GM21576 (cell line): Measurements from ENCODE around the gene RAB40A.

Source experiments
- ATAC-seq: cut with Tn5 transposase; IDR thresholded peaks from one replicate; pipeline ENCODE4 v1.9.1; 2021; ENCODE audit warnings: mild to moderate bottlenecking, moderate library complexity; ENCODE audit not compliant: unreplicated experiment

The RAB40A gene, protein sequence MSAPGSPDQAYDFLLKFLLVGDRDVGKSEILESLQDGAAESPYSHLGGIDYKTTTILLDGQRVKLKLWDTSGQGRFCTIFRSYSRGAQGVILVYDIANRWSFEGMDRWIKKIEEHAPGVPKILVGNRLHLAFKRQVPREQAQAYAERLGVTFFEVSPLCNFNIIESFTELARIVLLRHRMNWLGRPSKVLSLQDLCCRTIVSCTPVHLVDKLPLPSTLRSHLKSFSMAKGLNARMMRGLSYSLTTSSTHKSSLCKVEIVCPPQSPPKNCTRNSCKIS

DNA sequence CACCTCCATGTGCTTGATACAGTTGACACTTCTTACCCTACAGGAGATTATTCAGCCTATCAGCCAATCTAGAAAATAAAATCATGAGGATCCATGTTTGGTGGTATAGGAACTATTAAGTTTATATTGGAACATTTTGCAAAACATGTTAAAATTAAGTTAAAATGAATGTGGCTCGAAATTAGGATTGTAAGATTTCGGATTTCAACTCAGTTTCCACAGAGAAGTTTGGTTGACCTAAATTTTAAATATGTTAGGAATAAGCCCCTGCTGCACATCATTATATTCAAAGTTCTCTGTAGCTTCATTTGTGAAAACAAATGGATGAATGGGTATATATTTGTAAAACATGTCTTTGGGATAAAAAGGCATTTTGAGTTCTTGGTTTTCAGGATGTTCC is at the start of gene RAB40A:
TSS of gene RAB40A (minus strand) at position 101 of the 400 bp plus-strand sequence. CDS start 18,733 bp downstream, outside the sequence.
- ATAC-seq = no peak

- no peak for ATAC-seq
Observed at GRCh38 chrX:103565752-103566151, 46.5 kb upstream of the RAB40A start.

GRCh38 chrX:103565197-103565596 is 45.9 kb upstream of the RAB40A start:
- no peak for ATAC-seq

- ATAC-seq = no peak
Observed at GRCh38 chrX:103562801-103563200, 43.5 kb upstream of the RAB40A start.

GRCh38 chrX:103560256-103560655 is 41.0 kb upstream of the RAB40A start:
- no peak for ATAC-seq

GRCh38 chrX:103556963-103557612 is 37.8 kb upstream of the RAB40A start:
- ATAC-seq = no peak

DNA sequence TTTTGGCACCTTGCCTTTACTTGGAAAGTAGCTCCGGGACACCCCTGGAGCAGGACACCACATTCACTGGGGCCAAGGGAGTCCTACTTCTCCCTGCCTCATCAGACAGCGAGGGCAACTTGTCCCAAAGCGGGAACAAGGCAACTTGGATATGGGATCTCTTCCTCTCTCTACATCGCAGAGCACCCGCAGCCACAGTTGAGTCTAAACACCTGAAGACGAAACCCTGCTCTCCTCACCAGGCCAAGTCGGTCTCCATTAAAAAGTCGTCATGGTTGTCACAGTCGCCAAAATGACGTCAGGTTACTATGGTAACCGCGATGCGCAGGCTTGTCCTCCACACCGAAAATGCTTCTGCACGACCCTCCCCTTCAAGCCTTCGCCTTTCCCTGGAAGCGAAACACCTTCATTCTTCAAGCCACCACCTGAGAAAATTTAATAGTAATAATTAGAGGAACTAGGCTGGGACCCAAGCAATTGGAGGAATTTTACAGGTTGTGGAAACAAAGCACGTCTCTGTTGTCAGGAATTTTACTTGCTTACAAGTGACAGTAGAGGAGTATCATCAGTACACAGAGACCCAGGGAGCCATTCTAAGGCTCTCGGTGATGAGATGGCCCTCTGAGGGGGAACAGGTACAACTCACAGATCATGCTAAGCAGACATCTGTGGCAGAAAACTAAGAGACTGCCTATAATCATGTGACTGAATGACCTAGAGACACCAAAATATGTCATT is 35.6 kb upstream of the RAB40A start:
- ATAC-seq = peak; percentile 95

DNA sequence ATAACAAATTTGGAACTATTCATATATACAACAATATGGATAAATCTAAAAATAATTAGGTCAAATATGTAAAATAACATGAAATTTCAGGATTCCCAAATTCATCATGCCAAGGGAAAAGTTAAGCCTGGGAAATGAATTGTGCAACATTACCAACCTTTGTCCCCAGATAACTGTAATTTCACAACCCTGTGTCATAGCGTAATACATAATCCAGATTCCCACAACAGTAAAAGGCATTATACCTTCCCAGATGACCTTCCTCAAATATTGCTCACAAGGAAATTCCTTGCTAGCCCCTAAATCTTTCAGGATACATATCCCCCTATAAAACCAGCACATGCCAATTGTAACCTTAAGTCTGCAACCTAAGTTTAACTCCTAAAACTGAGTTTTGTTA is 32.9 kb upstream of the RAB40A start:
- ATAC-seq = no peak

GRCh38 chrX:103550415-103551051 is 31.2 kb upstream of the RAB40A start:
- no peak for ATAC-seq

GRCh38 chrX:103549916-103550315 is 30.6 kb upstream of the RAB40A start:
- ATAC-seq = no peak

DNA sequence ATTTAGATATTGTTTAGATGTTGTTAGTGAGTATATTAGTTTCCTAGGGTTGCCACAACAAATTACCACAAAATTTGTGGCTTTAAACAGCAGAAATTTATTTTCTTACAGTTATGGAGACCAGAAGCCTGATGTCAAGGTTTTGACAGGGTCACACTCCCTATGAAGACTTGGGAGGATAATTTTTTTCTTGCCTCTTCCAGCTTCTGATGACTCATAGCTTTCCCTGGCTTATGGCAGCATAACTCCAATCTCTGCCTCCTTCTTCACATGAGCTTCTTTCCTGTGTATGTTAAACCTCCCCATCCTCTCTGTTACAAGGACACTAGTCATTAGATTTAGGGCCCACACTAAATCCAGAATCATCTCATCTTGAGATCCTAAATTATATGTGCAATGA is 20.9 kb upstream of the RAB40A start:
- ATAC-seq = no peak

DNA sequence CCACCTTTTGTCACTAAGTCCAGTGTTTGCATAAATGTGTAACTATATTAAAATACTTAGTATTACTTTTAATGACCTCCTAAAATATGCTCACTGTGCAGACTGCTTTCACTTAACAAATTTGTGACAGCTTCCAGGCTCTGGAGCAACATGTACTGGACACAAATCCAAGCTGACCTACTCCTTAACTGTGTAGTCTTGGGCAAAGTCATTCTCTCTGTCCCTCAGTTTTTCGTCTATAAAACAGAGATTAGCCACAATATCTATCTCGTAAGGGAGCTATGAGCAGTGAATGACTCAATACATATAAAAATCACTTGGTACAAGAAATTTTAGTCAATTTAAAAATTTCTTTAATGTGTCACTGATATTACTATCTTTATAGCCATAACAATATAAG is 20.4 kb upstream of the RAB40A start:
- ATAC-seq = no peak

DNA sequence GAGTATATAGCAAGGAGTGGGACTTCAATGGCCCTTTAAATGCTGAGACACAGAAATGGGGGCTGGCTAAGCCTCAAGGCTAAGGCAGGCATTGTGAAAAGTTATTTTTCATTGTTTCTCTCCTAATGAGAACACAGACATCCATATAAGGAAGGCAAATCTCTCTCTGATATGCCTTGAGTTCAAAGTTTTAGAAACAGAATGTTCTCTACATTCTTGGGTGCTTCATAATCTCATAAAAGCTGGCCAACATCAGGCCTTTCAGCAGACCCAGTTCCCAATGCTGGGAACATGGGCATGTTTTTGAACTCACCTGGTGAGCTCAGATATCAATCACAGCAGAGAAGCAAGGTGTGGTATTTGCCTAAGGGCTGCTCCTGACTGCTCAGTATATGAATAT is 19.4 kb upstream of the RAB40A start:
- ATAC-seq = no peak

GRCh38 chrX:103537871-103538387 is 18.6 kb upstream of the RAB40A start:
- no peak for ATAC-seq

GRCh38 chrX:103536732-103537131 is 17.4 kb upstream of the RAB40A start:
- no peak for ATAC-seq

- ATAC-seq = no peak
Observed at GRCh38 chrX:103536071-103536470, 16.8 kb upstream of the RAB40A start.

GRCh38 chrX:103535206-103535605 is 15.9 kb upstream of the RAB40A start:
- ATAC-seq = no peak

GRCh38 chrX:103533511-103534216 is 14.4 kb upstream of the RAB40A start:
- no peak for ATAC-seq

GRCh38 chrX:103531002-103531401 is 11.7 kb upstream of the RAB40A start:
- no peak for ATAC-seq

GRCh38 chrX:103530545-103530944 is 11.3 kb upstream of the RAB40A start:
- no peak for ATAC-seq

DNA sequence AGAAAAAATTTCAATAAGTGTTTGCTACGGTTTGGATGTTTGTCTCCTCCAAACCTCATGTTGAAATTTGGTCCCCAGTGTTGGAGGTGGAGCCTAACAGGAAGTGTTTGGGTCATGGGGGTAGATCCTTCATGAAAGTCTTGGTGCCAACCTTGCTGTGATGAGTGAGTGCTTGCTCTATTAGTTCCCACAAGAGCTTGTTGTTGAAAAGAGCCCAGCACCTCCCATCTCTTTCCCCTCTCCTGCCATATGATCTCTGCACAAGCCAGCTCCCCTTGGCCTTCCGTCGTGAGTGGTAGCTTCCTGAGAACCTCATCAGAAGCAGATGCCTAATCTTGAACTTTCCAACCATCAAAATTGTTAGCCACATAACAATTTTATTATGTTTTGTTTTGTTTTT is 10.3 kb upstream of the RAB40A start:
- no peak for ATAC-seq
